KBM-7 (cell line): ENCODE data around the gene KBTBD3.
"Not testable (repeated sequence)": the region's sequence is repeated elsewhere in the genome, so short reads cannot be mapped to it uniquely, and the experiment has no call there.

Source experiments
- DNase-seq: peaks from one replicate; pipeline ENCODE4 v3.0.0-alpha.2; 2015
- in situ Hi-C: fragments of 300-500 bp; cut with MboI; formaldehyde crosslinking; loops from 2 replicates; pipeline ENCODE4 v1.14.3; 2020; ENCODE audit warnings: low sequenced_read_pairs, low pct_unique_long_range_greater_than_20kb, mixed read lengths

The KBTBD3 gene

DNA sequence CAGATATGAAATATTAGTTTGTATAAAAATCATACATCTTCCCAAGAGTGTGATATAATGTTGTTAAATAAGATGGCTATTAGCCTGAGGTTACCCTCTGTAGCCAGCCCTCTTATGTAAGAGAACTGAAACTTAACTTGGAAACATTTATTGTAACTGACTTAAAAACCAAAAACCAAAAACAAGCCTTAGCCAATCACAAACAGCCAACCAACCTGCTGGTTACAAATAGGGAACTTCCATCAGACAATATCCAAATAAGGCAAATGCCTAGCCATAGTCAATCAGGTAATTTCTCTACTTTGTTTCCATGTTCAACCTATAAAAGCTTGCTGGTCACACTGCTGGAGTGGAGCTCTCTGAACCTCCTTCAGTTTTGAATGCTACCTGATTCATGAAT lies 14.1 kb downstream of the KBTBD3 start:
- no peak for DNase-seq
- in situ Hi-C loops = no loop called here

DNA sequence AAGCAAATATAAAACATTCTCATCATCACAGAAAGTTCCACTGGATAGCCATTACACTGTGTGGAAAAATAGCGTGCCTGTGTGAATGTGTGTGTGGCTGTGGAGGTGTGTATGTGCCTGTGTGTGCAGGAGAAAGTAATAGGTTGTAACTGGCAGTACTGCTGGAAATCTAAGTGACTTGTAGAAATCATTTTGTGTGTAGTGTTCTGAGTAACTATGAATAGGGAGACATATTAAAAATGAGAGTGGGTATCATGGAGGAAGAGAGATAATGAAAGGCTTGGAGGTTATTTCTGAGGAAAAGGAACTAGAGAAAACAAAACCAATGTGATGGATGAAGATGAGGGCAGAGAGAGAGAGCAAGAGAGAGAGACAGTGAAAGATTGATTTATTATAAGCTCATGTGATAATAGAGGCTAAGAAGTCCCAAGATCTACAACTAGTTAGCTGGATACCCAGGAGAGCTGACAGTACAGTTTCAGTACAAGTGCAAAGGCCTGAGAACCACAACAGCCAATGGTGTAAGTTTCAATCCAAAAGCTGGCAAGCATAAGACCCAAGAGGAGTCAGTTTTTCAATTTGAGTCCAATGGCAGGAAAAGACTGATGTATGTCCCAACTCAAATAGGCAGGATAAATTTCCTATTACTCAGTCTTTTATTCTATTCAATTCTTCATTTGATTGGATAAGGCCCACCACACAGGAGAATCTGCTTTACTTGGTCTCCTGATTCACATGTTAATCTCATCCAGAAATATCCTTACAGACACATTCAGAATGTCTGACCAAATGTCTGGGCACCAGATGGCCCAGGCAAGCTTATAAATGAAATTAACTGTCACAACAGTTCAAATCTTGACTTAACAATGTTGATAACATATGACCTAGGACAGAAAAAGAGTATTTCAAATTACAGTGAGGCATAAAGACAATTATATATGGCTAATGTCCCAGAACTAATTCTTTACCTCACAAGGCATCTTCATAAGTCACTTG lies 14.9 kb downstream of the KBTBD3 start:
- DNase-seq = no peak
- in situ Hi-C loops = no loop called here

DNA sequence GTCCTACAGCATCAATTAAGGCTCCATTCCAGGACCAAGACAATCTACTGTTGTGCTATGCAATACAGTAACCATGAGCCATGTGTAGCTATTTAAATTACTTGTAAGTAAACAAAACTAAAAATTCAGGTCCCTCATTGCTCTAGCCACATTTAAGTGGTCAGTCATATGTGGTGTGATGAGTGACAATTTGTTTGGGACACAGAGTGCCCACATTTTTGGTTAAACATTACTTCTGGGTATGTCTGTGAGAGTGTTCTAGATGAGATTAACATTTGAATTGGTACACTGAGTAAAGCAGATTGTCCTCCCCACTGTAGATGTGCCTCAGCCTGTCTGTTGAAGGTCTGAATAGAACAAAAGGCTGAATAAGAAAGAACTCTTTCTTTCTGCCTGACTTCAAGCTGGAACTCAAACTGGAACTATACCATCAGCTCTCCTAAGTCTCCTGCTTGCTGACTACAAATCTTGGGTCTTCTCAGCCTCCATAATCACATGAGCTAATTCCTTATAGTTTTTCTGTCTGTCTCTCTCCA lies 15.8 kb downstream of the KBTBD3 start:
- in situ Hi-C loops = no loop called here
- DNase-seq = no peak

DNA sequence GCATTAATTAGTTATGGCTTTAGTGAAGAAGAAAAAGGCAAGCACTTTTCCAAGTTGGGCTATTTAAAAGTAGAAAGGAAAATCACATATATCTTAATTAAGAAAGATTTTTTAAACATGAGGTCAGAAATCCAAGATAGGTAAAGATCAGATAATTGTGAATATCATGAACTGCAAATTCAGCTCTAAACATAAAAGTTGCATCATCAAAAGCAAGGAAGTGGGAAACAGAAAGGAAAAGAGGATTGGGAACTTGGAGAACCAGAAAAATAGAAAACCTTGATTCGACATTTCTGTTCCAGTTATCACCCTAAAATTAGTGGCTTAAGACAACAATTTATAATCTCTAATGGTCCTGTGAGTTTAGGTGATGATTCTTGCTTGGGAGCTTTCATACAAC lies 17.5 kb downstream of the KBTBD3 start:
- no peak for DNase-seq
- in situ Hi-C loops = no loop called here

DNA sequence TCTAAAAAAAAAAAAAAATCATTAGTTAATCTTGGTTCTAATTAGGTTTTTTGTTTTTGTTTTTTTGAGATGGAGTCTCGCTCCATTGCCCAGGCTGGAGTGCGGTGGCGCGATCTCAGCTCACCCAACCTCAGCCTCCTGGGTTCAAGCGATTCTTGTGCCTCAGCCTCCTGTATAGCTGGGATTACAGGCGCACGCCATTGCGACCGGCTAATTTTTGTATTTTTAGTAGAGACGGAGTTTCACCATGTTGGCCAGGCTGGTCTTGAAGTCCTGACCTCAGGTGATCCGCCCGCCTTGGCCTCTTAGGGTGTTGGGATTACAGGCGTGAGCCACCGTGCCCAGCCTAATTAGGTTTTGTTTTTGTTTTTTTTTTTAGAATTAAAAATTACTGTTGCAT lies 18.8 kb downstream of the KBTBD3 start:
- in situ Hi-C loops, DNase-seq: not testable (repeated sequence)

DNA sequence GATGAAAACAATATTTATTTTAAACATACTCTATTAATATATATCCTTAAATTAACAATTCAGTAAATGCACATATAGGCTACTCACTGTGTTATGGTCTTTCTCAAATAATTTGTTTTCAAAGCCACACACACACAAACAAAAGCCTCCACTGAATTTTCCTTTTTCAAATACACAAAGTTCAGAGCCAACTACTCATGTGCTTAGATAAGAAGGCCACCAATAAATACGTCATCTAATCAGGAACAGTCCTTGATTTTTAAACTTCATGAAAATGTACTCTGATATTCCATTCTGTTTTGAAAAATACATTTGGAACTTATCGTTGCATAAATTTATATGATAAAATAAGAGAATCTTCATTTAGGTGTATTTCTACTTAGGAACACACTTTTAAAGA lies 26.0 kb downstream of the KBTBD3 start:
- in situ Hi-C loops = no loop called here
- no peak for DNase-seq

DNA sequence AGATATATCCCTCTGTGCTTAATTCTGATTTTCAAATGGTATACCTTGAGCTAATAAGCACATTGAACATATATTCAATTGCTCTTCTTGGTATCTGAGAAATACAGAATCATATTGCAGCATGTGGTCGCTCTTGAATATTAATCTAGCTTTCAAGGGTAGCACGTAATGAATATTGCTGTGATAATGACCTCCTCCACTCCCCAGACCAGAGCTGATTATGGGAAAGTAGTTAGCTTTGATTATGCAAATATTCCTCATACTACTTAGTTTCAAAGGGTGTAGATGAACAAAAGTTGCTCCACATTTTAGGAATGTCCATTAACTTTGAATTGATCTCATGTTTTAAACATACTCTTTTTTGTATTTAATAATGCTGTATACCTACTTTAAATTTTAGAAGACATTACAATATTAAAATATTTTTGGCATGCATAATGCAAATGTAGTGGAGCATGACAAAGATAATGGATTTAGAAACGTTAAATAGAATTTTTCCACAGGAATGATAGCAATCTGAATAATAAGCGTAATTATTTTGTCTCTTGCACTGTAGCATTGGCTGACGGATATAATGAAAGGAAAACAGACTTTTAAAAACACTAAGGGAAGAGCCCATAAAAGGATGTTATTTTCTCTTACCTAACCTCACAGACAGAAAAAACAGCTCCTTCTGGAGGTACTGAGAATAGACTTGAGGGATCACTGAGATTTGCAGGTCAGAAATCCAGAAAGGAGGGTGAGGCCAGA lies 27.2 kb downstream of the KBTBD3 start:
- DNase-seq = no peak
- in situ Hi-C loops = no loop called here

DNA sequence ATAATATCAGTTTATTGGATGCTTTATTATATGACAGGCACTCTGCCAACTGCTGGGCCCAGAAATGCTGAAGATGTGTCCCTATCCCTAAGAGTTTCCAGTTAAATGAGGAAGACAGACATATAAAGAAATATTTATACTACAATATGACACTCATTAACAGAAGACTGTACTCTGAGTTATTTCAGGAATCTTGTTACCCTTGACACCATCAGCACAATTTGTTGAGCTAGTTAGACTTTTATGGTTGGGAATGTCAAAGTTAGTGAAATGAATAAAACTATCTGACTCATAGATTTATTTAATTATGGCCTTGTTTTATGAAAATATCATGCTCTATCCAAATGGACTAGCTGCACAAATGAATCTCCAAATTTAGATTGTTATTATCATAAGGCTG lies 29.5 kb downstream of the KBTBD3 start:
- no peak for DNase-seq
- in situ Hi-C loops = no loop called here

DNA sequence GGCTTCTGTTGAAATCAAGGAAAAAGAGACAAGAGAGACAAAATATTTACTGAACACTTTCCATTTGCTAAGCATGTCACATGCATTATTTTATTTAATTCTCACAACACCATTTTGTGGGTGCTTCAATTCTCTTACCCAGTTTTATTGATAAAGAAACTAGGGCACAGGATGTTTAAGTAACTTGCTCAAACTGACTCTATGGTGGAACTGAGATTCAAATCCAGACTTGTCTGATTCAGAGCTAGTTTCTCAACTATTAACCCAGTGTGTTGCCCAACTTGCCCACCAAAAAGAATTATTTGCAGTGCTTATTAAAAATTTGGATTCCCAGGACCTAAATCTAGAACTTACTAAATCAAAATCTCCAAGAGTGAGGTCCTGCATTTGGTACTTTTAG lies 33.6 kb downstream of the KBTBD3 start:
- no peak for DNase-seq
- in situ Hi-C loops = no loop called here

DNA sequence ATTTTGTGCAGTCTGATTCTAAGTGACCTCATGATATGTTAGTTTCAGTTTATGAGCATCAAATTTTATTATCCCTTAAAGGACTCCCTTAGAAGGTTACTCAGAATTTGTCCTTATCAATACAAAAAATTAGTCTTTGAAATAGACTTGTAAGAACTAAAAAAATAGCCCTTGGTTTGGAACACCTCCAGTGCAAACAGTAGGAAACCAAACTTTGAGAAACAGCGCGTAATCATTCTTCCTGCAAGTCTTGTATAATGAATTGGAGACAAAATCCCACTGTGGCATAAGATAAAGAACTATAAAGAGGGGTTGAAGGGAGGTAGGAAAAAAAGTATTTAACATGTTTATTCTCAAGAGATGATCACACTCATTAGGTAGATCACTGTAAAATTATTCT lies 44.3 kb downstream of the KBTBD3 start:
- in situ Hi-C loops = no loop called here
- DNase-seq = no peak

DNA sequence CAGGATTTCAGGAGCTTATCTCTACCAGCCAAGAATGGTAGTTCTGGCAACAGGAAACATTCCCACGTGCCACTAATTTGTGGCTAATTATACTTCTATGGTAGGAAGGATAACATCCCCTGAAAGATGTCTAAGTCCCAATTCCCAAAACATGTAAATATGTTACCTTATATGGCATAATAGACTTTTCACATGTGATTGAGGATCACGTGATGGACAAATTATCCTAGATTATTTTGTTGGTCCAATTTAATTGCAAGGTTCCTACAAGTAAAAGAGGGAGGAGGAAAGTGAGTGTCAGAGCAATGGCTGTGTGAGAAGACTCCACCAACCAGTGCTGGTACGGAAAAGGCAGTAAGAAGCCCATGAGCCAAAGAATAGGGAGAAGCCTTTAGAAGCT lies 45.2 kb downstream of the KBTBD3 start:
- no peak for DNase-seq
- in situ Hi-C loops = no loop called here

DNA sequence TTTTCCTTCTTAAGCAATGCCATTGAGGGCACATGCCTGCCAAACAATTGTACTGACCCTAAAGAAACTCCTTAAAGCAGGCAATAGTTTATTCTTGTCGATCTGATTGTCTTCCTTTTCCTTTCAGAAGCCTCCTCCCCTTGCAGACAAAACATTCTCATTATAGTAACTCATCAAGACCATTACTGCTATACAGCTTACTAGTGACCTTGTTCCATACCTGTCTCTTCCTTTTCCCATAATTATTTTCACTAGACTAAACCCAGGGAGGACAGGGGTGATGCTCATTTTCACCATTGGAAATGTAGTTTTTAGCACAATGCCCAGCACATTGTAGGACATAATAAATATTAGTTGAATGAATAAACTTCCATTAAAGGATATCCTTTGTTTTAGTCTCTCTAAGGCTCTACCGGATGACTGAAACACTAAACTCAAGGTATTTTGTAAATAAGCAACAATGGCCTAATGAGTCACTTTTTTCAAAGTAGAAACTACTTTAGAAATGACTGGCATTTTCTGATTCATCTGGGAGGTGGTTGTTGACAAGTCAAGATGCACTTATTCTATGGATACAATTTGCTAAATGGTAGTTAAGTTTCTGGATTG lies 45.8 kb downstream of the KBTBD3 start:
- DNase-seq = no peak

DNA sequence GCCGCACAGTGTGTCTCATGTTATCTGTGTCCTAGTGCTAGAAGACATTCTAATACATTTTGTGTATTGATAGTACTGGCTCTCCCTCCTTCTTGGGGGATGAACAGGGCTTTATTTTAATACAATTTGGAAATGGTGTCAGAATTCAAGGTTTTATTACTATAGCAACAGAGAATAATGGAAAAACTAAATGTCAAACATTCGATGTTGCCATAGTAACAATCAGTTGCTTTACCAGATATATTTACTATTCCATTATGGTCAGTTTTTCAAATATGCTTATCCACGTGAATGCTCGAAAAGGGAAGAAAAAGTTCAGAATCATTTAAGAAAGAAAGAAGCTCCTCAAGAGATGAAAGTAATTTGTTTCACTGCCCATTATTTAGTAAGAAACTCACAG lies 46.5 kb downstream of the KBTBD3 start:
- DNase-seq = no peak
- in situ Hi-C loops = no loop called here

More for the DNA sequence above, 45.8 kb downstream of the KBTBD3 start:
- in situ Hi-C loops = no loop called here

DNA sequence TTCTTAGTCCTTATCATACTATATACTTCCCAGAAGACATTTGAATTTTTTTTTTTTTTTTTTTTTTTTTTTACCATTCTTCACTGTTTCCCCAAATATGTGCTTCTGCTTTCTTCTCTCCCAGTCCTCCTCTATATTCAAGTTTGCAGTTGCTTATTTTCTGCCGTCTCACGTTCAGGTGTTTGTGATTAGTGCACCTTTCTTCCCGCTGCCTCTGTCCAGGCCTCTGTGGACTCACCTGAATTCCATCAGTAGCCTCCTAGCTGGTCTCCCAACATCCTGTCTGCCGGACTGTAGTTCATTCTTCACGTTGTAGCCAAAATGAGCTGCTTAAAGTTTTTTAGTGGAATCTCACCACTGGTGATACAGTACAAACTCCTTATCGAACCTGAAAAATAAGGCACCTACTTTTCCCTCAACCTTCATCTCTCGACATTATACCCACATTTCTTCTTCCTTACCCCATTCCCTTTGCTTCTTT lies 54.3 kb downstream of the KBTBD3 start:
- in situ Hi-C loops = no loop called here
- DNase-seq = no peak

DNA sequence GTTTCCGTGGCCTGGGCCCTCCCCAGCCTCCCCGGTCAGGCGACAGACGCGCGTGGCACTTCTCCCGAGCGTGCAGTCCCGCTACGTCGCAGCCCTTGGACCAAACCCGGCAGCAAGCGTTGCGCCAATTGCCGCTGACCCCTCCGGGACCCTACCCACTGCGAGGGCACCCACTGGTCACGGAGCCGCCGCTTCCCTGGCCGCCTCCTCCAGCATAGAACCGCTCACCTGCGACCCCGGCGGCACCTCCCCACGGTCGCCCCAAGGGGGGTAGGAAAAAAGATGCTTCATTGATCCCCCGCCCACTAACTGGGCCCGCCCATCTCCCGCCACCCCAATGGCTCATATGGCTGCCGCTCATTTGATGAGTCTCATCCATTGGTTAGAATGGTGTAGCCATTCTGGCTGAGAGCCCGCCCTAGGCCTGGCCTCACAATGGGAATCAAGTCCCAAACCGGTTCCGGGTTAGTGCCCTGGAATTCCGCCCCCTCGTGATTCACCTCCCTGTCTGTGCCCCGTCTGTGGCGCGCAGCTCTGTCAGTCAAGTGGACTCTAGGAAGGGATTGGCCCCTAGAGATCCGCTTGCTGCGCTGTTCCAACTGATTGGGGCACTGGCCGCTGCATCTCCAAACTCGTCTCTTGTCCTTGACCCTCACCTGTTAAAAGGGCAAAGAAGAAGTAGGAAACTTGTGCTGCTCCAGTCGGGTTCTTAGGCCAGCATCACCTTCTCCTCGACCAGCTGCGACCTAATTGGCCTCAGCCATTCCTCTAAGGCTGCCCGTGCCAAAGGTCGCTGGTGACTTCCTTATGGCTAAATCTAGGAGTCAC lies 55.0 kb downstream of the KBTBD3 start, which contains the start of gene MSANTD4:
Gene MSANTD4, minus strand, starts transcription at position 274 of the 828 bp plus-strand sequence. CDS start 11,323 bp downstream, outside the sequence.
- DNase-seq = peak; percentile 99
- in situ Hi-C loops = no loop called here

DNA sequence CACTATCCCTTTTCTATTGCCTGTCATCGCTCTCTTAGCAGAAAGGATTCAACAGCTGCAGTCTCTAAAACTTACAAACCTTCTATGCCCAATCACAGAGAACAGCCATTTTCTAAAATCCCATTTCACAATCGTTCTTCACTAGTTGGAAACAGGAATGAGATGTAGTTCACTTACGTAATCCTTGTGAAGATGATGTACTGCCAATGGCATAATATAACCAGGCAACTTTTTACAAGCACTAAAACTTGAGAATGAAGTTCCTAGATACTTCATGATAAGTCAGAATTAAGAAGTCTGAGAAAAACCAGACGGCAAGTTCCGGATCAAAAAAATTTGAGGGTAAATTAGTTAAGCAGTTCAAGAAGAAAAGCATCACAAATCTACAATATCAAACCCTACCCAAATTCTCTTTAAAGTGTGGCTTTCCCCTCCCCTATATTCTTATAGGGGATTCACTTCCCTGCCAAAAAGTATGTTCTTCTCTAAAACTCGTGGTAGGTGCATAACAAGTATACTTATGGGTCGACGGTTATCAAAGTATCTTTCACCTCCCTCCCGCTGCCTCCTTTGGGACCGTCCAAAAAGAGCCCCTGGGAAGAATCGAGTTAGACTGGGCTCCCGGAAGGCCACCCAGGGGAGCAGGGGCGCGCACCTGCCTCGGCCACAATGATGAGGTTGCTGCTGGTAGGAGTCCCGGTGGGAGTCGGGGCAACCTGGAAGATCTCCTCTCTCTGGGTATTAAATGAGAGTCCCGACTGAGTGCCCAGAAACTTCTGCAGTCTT lies 55.8 kb downstream of the KBTBD3 start:
- in situ Hi-C loops = no loop called here
- no peak for DNase-seq

DNA sequence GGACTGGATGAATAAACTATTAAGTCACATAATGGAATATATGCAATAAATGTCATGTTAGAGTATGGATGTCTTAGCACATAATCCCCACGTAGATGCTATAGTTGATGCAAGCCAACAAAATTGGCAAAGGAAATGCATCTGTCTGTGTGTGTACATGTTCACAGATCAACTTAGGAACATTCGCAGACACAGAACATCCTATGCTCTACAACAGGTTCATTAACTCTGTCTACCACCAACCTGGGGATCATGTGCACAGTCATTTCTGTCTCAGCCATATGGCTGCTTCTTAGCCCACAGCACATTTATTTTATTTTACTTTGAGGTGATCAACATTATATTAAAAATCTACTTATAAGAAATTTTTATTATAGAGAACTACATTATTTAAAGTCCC lies 60.1 kb downstream of the KBTBD3 start:
- in situ Hi-C loops = no loop called here
- DNase-seq = no peak

DNA sequence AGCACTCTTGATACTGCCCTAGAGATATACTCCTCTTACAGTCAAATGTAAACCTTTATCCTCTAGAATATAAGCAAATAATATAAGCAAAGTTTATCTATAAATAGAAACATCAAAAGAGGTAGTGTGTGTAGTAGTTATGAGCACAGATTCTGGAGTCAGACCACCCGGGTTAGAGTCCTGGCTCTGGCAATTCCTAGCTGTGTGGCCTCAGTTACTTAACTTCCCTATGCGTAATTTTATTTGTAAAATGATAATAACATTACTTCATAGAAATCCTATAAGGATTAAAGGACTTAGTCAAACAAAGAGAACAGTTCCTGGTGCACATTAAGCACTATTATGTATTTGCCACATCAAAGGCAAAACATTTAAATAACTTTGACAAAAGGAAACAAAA lies 62.1 kb downstream of the KBTBD3 start:
- in situ Hi-C loops = no loop called here
- DNase-seq = no peak
